Large intestine (tissue), 3 donors: ENCODE data around the gene ZC3H12A. TPM values are rescaled to one million over a fixed set of nuclear protein-coding genes. Genes with fewer than 3 reads are reported as not detected.

Experiments
- DNase-seq, 2 donors: peaks; one replicate each; pipeline versions ENCODE4 v3.0.0 to v3.0.0-alpha.2; 2013
- H3K27ac ChIP-seq: one replicate; pipeline ENCODE4 v1.5.1; 2013; ENCODE audit warnings: low read length
- H3K27me3 ChIP-seq: 2 replicates; pipeline ENCODE4 v1.6.1; 2013; ENCODE audit warnings: low read length; ENCODE audit not compliant: control insufficient read depth, insufficient read depth
- H3K36me3 ChIP-seq: 2 replicates; pipeline ENCODE4 v1.6.1; 2013; ENCODE audit warnings: low read length; ENCODE audit not compliant: control insufficient read depth, insufficient read depth
- H3K4me1 ChIP-seq: one replicate; pipeline ENCODE4 v1.6.1; 2013; ENCODE audit warnings: low read length; ENCODE audit not compliant: control insufficient read depth, insufficient read depth
- H3K4me3 ChIP-seq: one replicate; pipeline ENCODE4 v1.5.1; 2013; ENCODE audit warnings: low read length
- H3K9me3 ChIP-seq: one replicate; pipeline ENCODE4 v1.6.1; 2013; ENCODE audit warnings: mild to moderate bottlenecking, low read depth, low read length, moderate library complexity; ENCODE audit not compliant: control insufficient read depth
- WGBS: methylation state at CpG from one replicate; pipeline ENCODE4 v1.1.5; 2013; ENCODE audit warnings: low lambda C conversion rate; ENCODE audit not compliant: insufficient coverage; 5-methylcytosine and 5-hydroxymethylcytosine counted together
- polyA plus RNA-seq: library from polyadenylated mRNA; unstranded; fragments of 120-200 nt; gene quantifications from one replicate; pipeline ENCODE4 v1.2.1, GENCODE V29; 2013

ZC3H12A gene
- polyA plus RNA-seq, 1 donor, result 25.4 TPM

DNA sequence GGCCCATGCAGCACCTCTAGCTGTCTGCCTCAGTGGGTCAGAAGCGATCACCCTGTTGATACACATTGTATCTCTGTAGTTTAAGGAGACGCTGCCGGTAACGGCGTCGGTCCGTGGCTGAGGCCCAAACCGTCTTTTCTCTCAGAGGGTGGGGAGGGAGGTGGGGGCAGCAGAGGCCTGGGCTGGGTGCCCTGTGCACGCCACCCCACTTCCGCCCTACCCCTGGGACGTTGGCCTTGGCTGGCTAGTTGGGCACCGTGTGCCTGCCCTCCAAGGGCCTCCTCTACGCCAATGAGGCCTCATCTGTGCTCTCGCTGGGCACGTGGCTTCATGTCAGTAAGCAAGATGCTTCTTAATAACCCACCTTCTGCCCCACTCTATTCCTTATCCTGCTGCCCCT is 9.4 kb downstream of the ZC3H12A start:
- Histone ChIP-seq H3K36me3 (peaks cover 56% of the 10 kb centered on the region), H3K4me1 (peaks cover 28% of the 10 kb centered on the region), H3K4me3 (no peak overlapping the region), H3K9me3 (no peaks in the 10 kb centered on the region), H3K27me3 (no peaks in the 10 kb centered on the region), H3K27ac (no peak overlapping the region)
- DNase-seq, result no peak
- WGBS, result no CpG with 5 or more reads among the region's 15 CpGs

DNA sequence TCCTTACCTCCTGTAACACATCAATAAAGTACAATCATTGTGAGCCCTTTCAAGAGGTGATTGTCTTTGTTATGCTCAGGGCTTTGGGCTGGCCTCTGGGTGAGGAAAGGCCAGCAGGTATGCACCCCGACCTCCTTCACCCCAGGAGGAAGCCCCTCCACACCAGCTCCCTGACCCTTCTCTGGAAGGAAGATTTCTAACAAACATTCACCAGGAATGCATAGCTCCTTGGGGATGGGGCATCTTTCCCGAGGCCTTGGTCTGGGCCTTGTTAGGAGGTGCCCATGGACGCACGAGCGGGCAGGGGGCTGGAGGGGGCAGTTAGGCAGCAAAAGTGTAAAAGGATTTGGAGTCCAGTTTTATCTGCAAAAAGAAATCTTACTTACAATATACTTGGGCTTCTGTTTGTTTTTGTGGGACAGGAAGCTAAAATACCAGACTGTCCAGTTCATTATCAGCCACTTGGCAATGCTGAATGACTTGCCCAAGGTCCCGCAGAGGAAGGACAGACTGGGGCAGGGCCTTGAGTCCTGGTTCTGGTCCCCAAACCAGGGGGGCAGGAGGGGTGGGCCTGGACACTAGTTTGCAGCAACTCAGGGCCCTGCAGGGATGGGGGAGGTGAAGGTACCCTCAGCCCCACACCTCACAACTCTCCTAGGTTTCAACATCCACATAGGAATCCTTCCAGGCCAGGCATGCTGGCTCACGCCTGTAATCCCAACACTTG is 10.1 kb downstream of the ZC3H12A start:
- no peak for DNase-seq
- peaks cover 21% of the 10 kb centered on the region for H3K4me1 ChIP-seq
- no CpG with 5 or more reads among the region's 7 CpGs for WGBS

GRCh38 chr1:37485902-37486679 is 11.7 kb downstream of the ZC3H12A start:
- Histone ChIP-seq H3K4me1 (peaks cover 10% of the 10 kb centered on the region), H3K27ac (no peak overlapping the region), H3K9me3 (no peaks in the 10 kb centered on the region), H3K27me3 (no peaks in the 10 kb centered on the region), H3K36me3 (peaks cover 52% of the 10 kb centered on the region), H3K4me3 (no peak overlapping the region)
- DNase-seq, result no peak
- WGBS, result no CpG with 5 or more reads among the region's 6 CpGs

More for the DNA sequence above, 10.1 kb downstream of the ZC3H12A start:
- no peaks in the 10 kb centered on the region for H3K27me3 ChIP-seq
- no peak overlapping the region for H3K27ac ChIP-seq
- H3K9me3 ChIP-seq, result no peaks in the 10 kb centered on the region
- no peak overlapping the region for H3K4me3 ChIP-seq
- H3K36me3 ChIP-seq, result peaks cover 55% of the 10 kb centered on the region

- H3K9me3 ChIP-seq, result no peaks in the 10 kb centered on the region
- peaks cover 47% of the 10 kb centered on the region for H3K36me3 ChIP-seq
- peak; percentile 66 to 75 for DNase-seq
- no peaks in the 10 kb centered on the region for H3K27me3 ChIP-seq
- H3K4me1 ChIP-seq, result peaks cover 10% of the 10 kb centered on the region
- WGBS, result no CpG with 5 or more reads among the region's 10 CpGs
- H3K4me3 ChIP-seq, result no peak overlapping the region
- H3K27ac ChIP-seq, result peak overlapping the region; percentile 63
Observed at GRCh38 chr1:37486680-37487618, 12.6 kb downstream of the ZC3H12A start.

- H3K4me3 ChIP-seq, result no peak overlapping the region
- 100% methylated on average over 1 of the region's 5 CpGs for WGBS
- peaks cover 10% of the 10 kb centered on the region for H3K4me1 ChIP-seq
- H3K9me3 ChIP-seq, result no peaks in the 10 kb centered on the region
- H3K27me3 ChIP-seq, result no peaks in the 10 kb centered on the region
- no peak overlapping the region for H3K27ac ChIP-seq
- peaks cover 41% of the 10 kb centered on the region for H3K36me3 ChIP-seq
- no peak for DNase-seq
Observed at GRCh38 chr1:37487619-37487984, 13.2 kb downstream of the ZC3H12A start.

- no peak overlapping the region for H3K27ac ChIP-seq
- no peak for DNase-seq
- peaks cover 38% of the 10 kb centered on the region for H3K36me3 ChIP-seq
- no peak overlapping the region for H3K4me3 ChIP-seq
- no peaks in the 10 kb centered on the region for H3K4me1 ChIP-seq
- WGBS, result no CpG with 5 or more reads among the region's 2 CpGs
- no peaks in the 10 kb centered on the region for H3K27me3 ChIP-seq
- no peaks in the 10 kb centered on the region for H3K9me3 ChIP-seq
Observed at GRCh38 chr1:37493336-37494098, 19.1 kb downstream of the ZC3H12A start.

GRCh38 chr1:37495875-37496274 is 21.5 kb downstream of the ZC3H12A start:
- no peak overlapping the region for H3K27ac ChIP-seq
- no peak for DNase-seq
- H3K9me3 ChIP-seq, result no peaks in the 10 kb centered on the region
- no CpG with 5 or more reads among the region's 1 CpG for WGBS
- H3K4me3 ChIP-seq, result no peak overlapping the region
- H3K4me1 ChIP-seq, result no peaks in the 10 kb centered on the region
- no peaks in the 10 kb centered on the region for H3K27me3 ChIP-seq
- peaks cover 41% of the 10 kb centered on the region for H3K36me3 ChIP-seq

DNA sequence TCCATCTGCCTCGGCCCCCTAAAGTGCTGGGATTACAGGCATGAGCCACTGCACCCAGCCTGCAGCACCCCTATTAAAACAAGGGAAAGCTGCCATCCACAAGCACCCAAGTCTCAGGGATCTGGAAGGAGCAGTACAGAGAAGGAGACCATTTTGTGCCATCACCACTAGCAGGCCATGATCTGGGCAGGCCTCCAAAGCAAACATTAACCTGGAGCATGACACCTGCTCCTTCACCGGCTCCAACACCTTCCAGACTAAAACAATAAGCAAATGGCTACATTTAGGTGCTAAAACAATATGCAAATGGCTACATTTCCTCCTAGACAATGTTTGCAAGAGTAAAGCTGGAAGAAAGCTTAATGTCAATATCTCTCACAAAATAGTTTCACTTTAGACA is 23.5 kb downstream of the ZC3H12A start:
- H3K4me1 ChIP-seq, result no peaks in the 10 kb centered on the region
- DNase-seq, result peak in 1 of 2 donors; percentile 48
- no peaks in the 10 kb centered on the region for H3K27me3 ChIP-seq
- H3K9me3 ChIP-seq, result no peaks in the 10 kb centered on the region
- no CpG with 5 or more reads among the region's 2 CpGs for WGBS
- H3K27ac ChIP-seq, result no peak overlapping the region
- no peak overlapping the region for H3K4me3 ChIP-seq
- H3K36me3 ChIP-seq, result peaks cover 43% of the 10 kb centered on the region

- Histone ChIP-seq H3K4me3 (no peak overlapping the region), H3K36me3 (peaks cover 46% of the 10 kb centered on the region), H3K4me1 (no peaks in the 10 kb centered on the region), H3K27me3 (no peaks in the 10 kb centered on the region), H3K9me3 (no peaks in the 10 kb centered on the region), H3K27ac (no peak overlapping the region)
- WGBS, result no CpG with 5 or more reads among the region's 4 CpGs
- DNase-seq, result peak in 1 of 2 donors; percentile 14
Observed at GRCh38 chr1:37498872-37499617, 24.7 kb downstream of the ZC3H12A start.
